NT2/D1 (cell line): ENCODE data around the gene ITGB1.

Source experiments
- DNase-seq: peaks from one replicate; pipeline ENCODE4 v3.0.0-alpha.2; 2011; ENCODE audit warnings: low read depth, low spot score
- H3K27me3 ChIP-seq: 2 replicates; pipeline ENCODE4 v1.6.0; 2011; ENCODE audit warnings: mild to moderate bottlenecking; ENCODE audit not compliant: insufficient read length, insufficient read depth
- H3K36me3 ChIP-seq: 2 replicates; pipeline ENCODE4 v1.6.1; 2011; ENCODE audit warnings: mild to moderate bottlenecking, low read length, mixed read lengths; ENCODE audit not compliant: insufficient read depth, insufficient read length
- H3K4me1 ChIP-seq: 2 replicates; pipeline ENCODE4 v1.5.1; 2011; ENCODE audit not compliant: insufficient read depth, insufficient read length
- H3K4me3 ChIP-seq: 2 replicates; pipeline ENCODE4 v1.5.1; 2011; ENCODE audit warnings: low read depth; ENCODE audit not compliant: insufficient read length
- H3K9ac ChIP-seq: 2 replicates; pipeline ENCODE4 v1.6.0; 2011; ENCODE audit warnings: low read depth; ENCODE audit not compliant: insufficient read length
- H3K9me3 ChIP-seq: 2 replicates; pipeline ENCODE4 v1.5.1; 2011; ENCODE audit warnings: mild to moderate bottlenecking, low read length; ENCODE audit not compliant: insufficient read depth
- SUZ12 ChIP-seq: IDR thresholded peaks from 2 replicates; pipeline ENCODE4 v1.6.1; 2011; ENCODE audit not compliant: insufficient read length, insufficient read depth; ENCODE audit errors: extremely low read depth
- YY1 ChIP-seq: IDR thresholded peaks from 2 replicates; pipeline ENCODE4 v1.6.1; 2011; ENCODE audit not compliant: insufficient read length, insufficient read depth
- ZNF274 ChIP-seq: IDR thresholded peaks from 2 replicates; pipeline ENCODE4 v1.6.1; 2011; ENCODE audit warnings: mild to moderate bottlenecking, low read depth, low read length

ITGB1 gene

GRCh38 chr10:32953277-32953927 is 4.6 kb downstream of the ITGB1 start:
- Histone ChIP-seq H3K4me1 (no peaks in the 10 kb centered on the region), H3K27me3 (no peaks in the 10 kb centered on the region), H3K9me3 (no peaks in the 10 kb centered on the region), H3K9ac (no peak overlapping the region), H3K4me3 (no peak overlapping the region), H3K36me3 (peaks cover 38% of the 10 kb centered on the region)
- no peak for DNase-seq
- TF ChIP-seq ZNF274 = no peak
- no peak for TF ChIP-seq YY1
- no peak for TF ChIP-seq SUZ12

GRCh38 chr10:32952541-32953276 is 5.3 kb downstream of the ITGB1 start:
- no peak overlapping the region for H3K4me3 ChIP-seq

GRCh38 chr10:32952094-32952493 is 5.9 kb downstream of the ITGB1 start:
- TF ChIP-seq SUZ12 (no peak), ZNF274 (no peak), YY1 (no peak)
- no peaks in the 10 kb centered on the region for H3K27me3 ChIP-seq
- no peaks in the 10 kb centered on the region for H3K4me1 ChIP-seq
- H3K4me3 ChIP-seq = no peak overlapping the region
- no peak overlapping the region for H3K9ac ChIP-seq
- no peaks in the 10 kb centered on the region for H3K9me3 ChIP-seq
- DNase-seq = no peak
- peaks cover 43% of the 10 kb centered on the region for H3K36me3 ChIP-seq

More at GRCh38 chr10:32952541-32953276, 5.3 kb downstream of the ITGB1 start:
- H3K9ac ChIP-seq = no peak overlapping the region
- TF ChIP-seq YY1 (no peak), SUZ12 (no peak), ZNF274 (no peak)
- H3K36me3 ChIP-seq = peaks cover 41% of the 10 kb centered on the region
- no peaks in the 10 kb centered on the region for H3K9me3 ChIP-seq
- no peak for DNase-seq
- H3K4me1 ChIP-seq = no peaks in the 10 kb centered on the region
- H3K27me3 ChIP-seq = no peaks in the 10 kb centered on the region

- Histone ChIP-seq H3K9me3 (no peaks in the 10 kb centered on the region), H3K9ac (no peak overlapping the region), H3K4me1 (no peaks in the 10 kb centered on the region), H3K4me3 (no peak overlapping the region), H3K36me3 (peaks cover 38% of the 10 kb centered on the region), H3K27me3 (no peaks in the 10 kb centered on the region)
- DNase-seq = no peak
- no peak for TF ChIP-seq ZNF274
- no peak for TF ChIP-seq SUZ12
- TF ChIP-seq YY1 = no peak
These were observed 6.9 kb downstream of the ITGB1 start for GRCh38 chr10:32951111-32951510.

- H3K36me3 ChIP-seq = peaks cover 37% of the 10 kb centered on the region
- H3K9ac ChIP-seq = no peak overlapping the region
- H3K27me3 ChIP-seq = no peaks in the 10 kb centered on the region
- no peak for DNase-seq
- TF ChIP-seq ZNF274 (no peak), SUZ12 (no peak), YY1 (no peak)
- H3K4me1 ChIP-seq = no peaks in the 10 kb centered on the region
- H3K4me3 ChIP-seq = no peak overlapping the region
- H3K9me3 ChIP-seq = no peaks in the 10 kb centered on the region
These were observed 7.4 kb downstream of the ITGB1 start for GRCh38 chr10:32950591-32951108.

- no peak for TF ChIP-seq ZNF274
- no peak for TF ChIP-seq YY1
- no peak for TF ChIP-seq SUZ12
- H3K9ac ChIP-seq = no peak overlapping the region
- peaks cover 27% of the 10 kb centered on the region for H3K36me3 ChIP-seq
- H3K4me3 ChIP-seq = no peak overlapping the region
- no peaks in the 10 kb centered on the region for H3K9me3 ChIP-seq
- no peaks in the 10 kb centered on the region for H3K4me1 ChIP-seq
- H3K27me3 ChIP-seq = no peaks in the 10 kb centered on the region
- DNase-seq = no peak
These were observed 8.8 kb downstream of the ITGB1 start for GRCh38 chr10:32949221-32949678.

- H3K4me1 ChIP-seq = no peaks in the 10 kb centered on the region
- no peaks in the 10 kb centered on the region for H3K27me3 ChIP-seq
- no peak overlapping the region for H3K4me3 ChIP-seq
- H3K9ac ChIP-seq = no peak overlapping the region
- no peak for DNase-seq
- H3K9me3 ChIP-seq = no peaks in the 10 kb centered on the region
- H3K36me3 ChIP-seq = peaks cover 22% of the 10 kb centered on the region
- TF ChIP-seq YY1 (no peak), ZNF274 (no peak), SUZ12 (no peak)
These were observed 9.6 kb downstream of the ITGB1 start for GRCh38 chr10:32948451-32948850.
